WTC11 (cell line): ENCODE results near the gene KIAA2012. TPM values are rescaled to one million over a fixed set of nuclear protein-coding genes. Genes with fewer than 3 reads are reported as not detected.

Source experiments
- ATAC-seq: fragments of 200-7000 bp; cut with Tn5 transposase; 2 replicates; pipeline ENCODE4 v1.10.0; 2021; ENCODE audit warnings: mild to moderate bottlenecking, moderate library complexity
- CTCF ChIA-PET: fragments of 300-600 bp; sonication (Branson Sonifier 250); formaldehyde crosslinking; loops from one replicate; lab custom pipeline; 2021; ENCODE audit warnings: antibody characterized with exemption; lab: Charles Lee
- POLR2A ChIA-PET: fragments of 350-600 bp; sonication (Branson Sonifier 250); formaldehyde crosslinking; loops from one replicate; lab custom pipeline; 2021; ENCODE audit warnings: antibody characterized with exemption; lab: Charles Lee
- DNase-seq: peaks from one replicate; pipeline ENCODE4 v3.0.0; 2021; ENCODE audit warnings: low spot score
- H3K27ac Mint-ChIP-seq: 2 replicates; pipeline ENCODE4 v1.8.0; 2021; ENCODE audit warnings: mixed read lengths
- H3K27me3 Mint-ChIP-seq: 2 replicates; pipeline ENCODE4 v1.8.0; 2021; ENCODE audit warnings: low read depth, mild to moderate bottlenecking, moderate library complexity, mixed read lengths
- H3K36me3 Mint-ChIP-seq: 2 replicates; pipeline ENCODE4 v1.8.0; 2021; ENCODE audit warnings: mixed read lengths
- H3K4me1 Mint-ChIP-seq: 2 replicates; pipeline ENCODE4 v1.8.0; 2022; ENCODE audit warnings: mixed read lengths
- H3K4me3 Mint-ChIP-seq: 2 replicates; pipeline ENCODE4 v1.8.0; 2021; ENCODE audit warnings: mild to moderate bottlenecking, moderate library complexity, mixed read lengths
- H3K9me3 Mint-ChIP-seq: 2 replicates; pipeline ENCODE4 v1.8.0; 2021; ENCODE audit warnings: mixed read lengths
- E2F1 ChIP-seq: sonication (generic); formaldehyde crosslinking; IDR thresholded peaks from 2 replicates; pipeline ENCODE4 v1.8.0; 2022; ENCODE audit warnings: mild to moderate bottlenecking, missing genetic modification reagents
- ELF4 ChIP-seq: sonication (generic); formaldehyde crosslinking; IDR thresholded peaks from 2 replicates; pipeline ENCODE4 v1.8.1; 2022; ENCODE audit warnings: low read depth, mild to moderate bottlenecking, moderate library complexity, missing genetic modification reagents
- ESRRA ChIP-seq: sonication (generic); formaldehyde crosslinking; IDR thresholded peaks from 2 replicates; pipeline ENCODE4 v1.8.1; 2022; ENCODE audit warnings: mild to moderate bottlenecking, missing genetic modification reagents, borderline replicate concordance
- FOXP1 ChIP-seq: sonication (generic); formaldehyde crosslinking; IDR thresholded peaks from 2 replicates; pipeline ENCODE4 v1.8.0; 2022; ENCODE audit warnings: missing genetic modification reagents, mild to moderate bottlenecking, moderate library complexity, borderline replicate concordance
- GTF2I ChIP-seq: fragments of 250-450 bp; sonication (Bioruptor Pico); conservative IDR thresholded peaks from 2 replicates; pipeline ENCODE4 v1.4.0; 2021; ENCODE audit warnings: mild to moderate bottlenecking
- JUN ChIP-seq: sonication (generic); formaldehyde crosslinking; IDR thresholded peaks from 2 replicates; pipeline ENCODE4 v1.8.0; 2023; ENCODE audit warnings: mild to moderate bottlenecking, missing genetic modification reagents
- KAT7 ChIP-seq: sonication (generic); formaldehyde crosslinking; IDR thresholded peaks from 2 replicates; pipeline ENCODE4 v1.8.1; 2023; ENCODE audit warnings: missing genetic modification reagents, mild to moderate bottlenecking, borderline replicate concordance
- MXD4 ChIP-seq: fragments of 250-450 bp; sonication (Bioruptor Pico); IDR thresholded peaks from 2 replicates; pipeline ENCODE4 v1.8.0; 2021; ENCODE audit warnings: mild to moderate bottlenecking, moderate library complexity, borderline replicate concordance
- OVOL2 ChIP-seq: fragments of 250-450 bp; sonication (Bioruptor Pico); IDR thresholded peaks from 2 replicates; pipeline ENCODE4 v1.9.0; 2021; ENCODE audit warnings: mild to moderate bottlenecking, borderline replicate concordance
- TEAD4 ChIP-seq: sonication (generic); formaldehyde crosslinking; IDR thresholded peaks from 2 replicates; pipeline ENCODE4 v1.8.0; 2022; ENCODE audit warnings: mild to moderate bottlenecking, missing genetic modification reagents
- ZNF219 ChIP-seq: sonication (generic); formaldehyde crosslinking; IDR thresholded peaks from 2 replicates; pipeline ENCODE4 v1.8.0; 2023; ENCODE audit warnings: missing genetic modification reagents, mild to moderate bottlenecking, borderline replicate concordance
- ZNF423 ChIP-seq: fragments of 250-450 bp; sonication (Bioruptor Pico); IDR thresholded peaks from 2 replicates; pipeline ENCODE4 v2.1.2; 2022; ENCODE audit warnings: mild to moderate bottlenecking, moderate library complexity
- ZSCAN18 ChIP-seq: fragments of 250-450 bp; sonication (Bioruptor Pico); IDR thresholded peaks from 2 replicates; pipeline ENCODE4 v2.1.2; 2022; ENCODE audit warnings: mild to moderate bottlenecking, moderate library complexity
- total RNA-seq: library from RNA; stranded (reverse); gene quantifications from 3 replicates; pipeline ENCODE4 v1.2.3, GENCODE V29; 2021
- TF ChIP-seq, protein P1 (sequence below): fragments of 250-450 bp; sonication (Bioruptor Pico); IDR thresholded peaks from 2 replicates; pipeline ENCODE4 v1.9.0; 2021; ENCODE audit warnings: moderate library complexity, mild to moderate bottlenecking, inconsistent platforms, borderline replicate concordance
- TF ChIP-seq, protein P2 (sequence below): sonication (generic); formaldehyde crosslinking; IDR thresholded peaks from 2 replicates; pipeline ENCODE4 v1.8.1; 2022; ENCODE audit warnings: low read depth, mild to moderate bottlenecking, moderate library complexity, missing genetic modification reagents, borderline replicate concordance
- TF ChIP-seq, protein P3 (sequence below): sonication (generic); formaldehyde crosslinking; IDR thresholded peaks from 2 replicates; pipeline ENCODE4 v1.8.1; 2022; ENCODE audit warnings: mild to moderate bottlenecking, missing genetic modification reagents, moderate library complexity, borderline replicate concordance
- TF ChIP-seq, protein P4 (sequence below): fragments of 250-450 bp; sonication (Bioruptor Pico); IDR thresholded peaks from 2 replicates; pipeline ENCODE4 v1.8.0; 2021; ENCODE audit warnings: mild to moderate bottlenecking
- TF ChIP-seq, protein P5 (sequence below): sonication (generic); formaldehyde crosslinking; IDR thresholded peaks from 2 replicates; pipeline ENCODE4 v1.8.1; 2023; ENCODE audit warnings: mild to moderate bottlenecking, missing genetic modification reagents, moderate library complexity
- TF ChIP-seq, protein P6 (sequence below): fragments of 250-450 bp; sonication (Bioruptor Pico); IDR thresholded peaks from 2 replicates; pipeline ENCODE4 v1.9.0; 2021; ENCODE audit warnings: mild to moderate bottlenecking, borderline replicate concordance

KIAA2012 gene
- total RNA-seq, 1 experiment from 2014 or later = not detected

- TF ChIP-seq MXD4 (CRISPR knock-in tag) = no peak
- TF ChIP-seq FOXP1 (CRISPR knock-in tag) = no peak
- no peak for TF ChIP-seq ZSCAN18 (CRISPR knock-in tag)
- no peak for TF ChIP-seq E2F1 (CRISPR knock-in tag)
- TF ChIP-seq ZNF219 = no peak
- TF ChIP-seq, protein P1, sequence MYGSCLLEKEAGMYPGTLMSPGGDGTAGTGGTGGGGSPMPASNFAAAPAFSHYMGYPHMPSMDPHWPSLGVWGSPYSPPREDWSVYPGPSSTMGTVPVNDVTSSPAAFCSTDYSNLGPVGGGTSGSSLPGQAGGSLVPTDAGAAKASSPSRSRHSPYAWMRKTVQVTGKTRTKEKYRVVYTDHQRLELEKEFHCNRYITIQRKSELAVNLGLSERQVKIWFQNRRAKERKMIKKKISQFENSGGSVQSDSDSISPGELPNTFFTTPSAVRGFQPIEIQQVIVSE (CRISPR knock-in tag) = no peak
- TF ChIP-seq, protein P2, sequence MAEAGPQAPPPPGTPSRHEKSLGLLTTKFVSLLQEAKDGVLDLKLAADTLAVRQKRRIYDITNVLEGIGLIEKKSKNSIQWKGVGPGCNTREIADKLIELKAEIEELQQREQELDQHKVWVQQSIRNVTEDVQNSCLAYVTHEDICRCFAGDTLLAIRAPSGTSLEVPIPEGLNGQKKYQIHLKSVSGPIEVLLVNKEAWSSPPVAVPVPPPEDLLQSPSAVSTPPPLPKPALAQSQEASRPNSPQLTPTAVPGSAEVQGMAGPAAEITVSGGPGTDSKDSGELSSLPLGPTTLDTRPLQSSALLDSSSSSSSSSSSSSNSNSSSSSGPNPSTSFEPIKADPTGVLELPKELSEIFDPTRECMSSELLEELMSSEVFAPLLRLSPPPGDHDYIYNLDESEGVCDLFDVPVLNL (CRISPR knock-in tag) = no peak
- no peak for TF ChIP-seq ZNF423 (CRISPR knock-in tag)
Observed at GRCh38 chr2:202074324-202074723, 1.3 kb downstream of the KIAA2012 start (continued).

GRCh38 chr2:202079310-202079709, 6.3 kb downstream of the KIAA2012 start:
- ChIA-PET CTCF (interaction anchor here (0.5 kb wide), 1 partner anchor 85 kb away, joined by 5 read pairs; no protein-coding TSS in a partner anchor), POLR2A (no interaction called here)
- H3K36me3 Mint-ChIP-seq = peaks cover 7% of the 10 kb centered on the region
- peaks cover 4% of the 10 kb centered on the region for H3K27me3 Mint-ChIP-seq
- TF ChIP-seq ELF4 (CRISPR knock-in tag) = no peak
- TF ChIP-seq, protein P3, sequence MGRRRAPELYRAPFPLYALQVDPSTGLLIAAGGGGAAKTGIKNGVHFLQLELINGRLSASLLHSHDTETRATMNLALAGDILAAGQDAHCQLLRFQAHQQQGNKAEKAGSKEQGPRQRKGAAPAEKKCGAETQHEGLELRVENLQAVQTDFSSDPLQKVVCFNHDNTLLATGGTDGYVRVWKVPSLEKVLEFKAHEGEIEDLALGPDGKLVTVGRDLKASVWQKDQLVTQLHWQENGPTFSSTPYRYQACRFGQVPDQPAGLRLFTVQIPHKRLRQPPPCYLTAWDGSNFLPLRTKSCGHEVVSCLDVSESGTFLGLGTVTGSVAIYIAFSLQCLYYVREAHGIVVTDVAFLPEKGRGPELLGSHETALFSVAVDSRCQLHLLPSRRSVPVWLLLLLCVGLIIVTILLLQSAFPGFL (CRISPR knock-in tag) = no peak
- TF ChIP-seq MXD4 (CRISPR knock-in tag) = no peak
- TF ChIP-seq, protein P4, sequence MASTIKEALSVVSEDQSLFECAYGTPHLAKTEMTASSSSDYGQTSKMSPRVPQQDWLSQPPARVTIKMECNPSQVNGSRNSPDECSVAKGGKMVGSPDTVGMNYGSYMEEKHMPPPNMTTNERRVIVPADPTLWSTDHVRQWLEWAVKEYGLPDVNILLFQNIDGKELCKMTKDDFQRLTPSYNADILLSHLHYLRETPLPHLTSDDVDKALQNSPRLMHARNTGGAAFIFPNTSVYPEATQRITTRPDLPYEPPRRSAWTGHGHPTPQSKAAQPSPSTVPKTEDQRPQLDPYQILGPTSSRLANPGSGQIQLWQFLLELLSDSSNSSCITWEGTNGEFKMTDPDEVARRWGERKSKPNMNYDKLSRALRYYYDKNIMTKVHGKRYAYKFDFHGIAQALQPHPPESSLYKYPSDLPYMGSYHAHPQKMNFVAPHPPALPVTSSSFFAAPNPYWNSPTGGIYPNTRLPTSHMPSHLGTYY (CRISPR knock-in tag) = no peak
- TF ChIP-seq JUN (CRISPR knock-in tag) = no peak
- TF ChIP-seq KAT7 = no peak
- TF ChIP-seq, protein P5, sequence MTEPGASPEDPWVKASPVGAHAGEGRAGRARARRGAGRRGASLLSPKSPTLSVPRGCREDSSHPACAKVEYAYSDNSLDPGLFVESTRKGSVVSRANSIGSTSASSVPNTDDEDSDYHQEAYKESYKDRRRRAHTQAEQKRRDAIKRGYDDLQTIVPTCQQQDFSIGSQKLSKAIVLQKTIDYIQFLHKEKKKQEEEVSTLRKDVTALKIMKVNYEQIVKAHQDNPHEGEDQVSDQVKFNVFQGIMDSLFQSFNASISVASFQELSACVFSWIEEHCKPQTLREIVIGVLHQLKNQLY = no peak
- no peak for TF ChIP-seq GTF2I (CRISPR knock-in tag)
- TF ChIP-seq, protein P6, sequence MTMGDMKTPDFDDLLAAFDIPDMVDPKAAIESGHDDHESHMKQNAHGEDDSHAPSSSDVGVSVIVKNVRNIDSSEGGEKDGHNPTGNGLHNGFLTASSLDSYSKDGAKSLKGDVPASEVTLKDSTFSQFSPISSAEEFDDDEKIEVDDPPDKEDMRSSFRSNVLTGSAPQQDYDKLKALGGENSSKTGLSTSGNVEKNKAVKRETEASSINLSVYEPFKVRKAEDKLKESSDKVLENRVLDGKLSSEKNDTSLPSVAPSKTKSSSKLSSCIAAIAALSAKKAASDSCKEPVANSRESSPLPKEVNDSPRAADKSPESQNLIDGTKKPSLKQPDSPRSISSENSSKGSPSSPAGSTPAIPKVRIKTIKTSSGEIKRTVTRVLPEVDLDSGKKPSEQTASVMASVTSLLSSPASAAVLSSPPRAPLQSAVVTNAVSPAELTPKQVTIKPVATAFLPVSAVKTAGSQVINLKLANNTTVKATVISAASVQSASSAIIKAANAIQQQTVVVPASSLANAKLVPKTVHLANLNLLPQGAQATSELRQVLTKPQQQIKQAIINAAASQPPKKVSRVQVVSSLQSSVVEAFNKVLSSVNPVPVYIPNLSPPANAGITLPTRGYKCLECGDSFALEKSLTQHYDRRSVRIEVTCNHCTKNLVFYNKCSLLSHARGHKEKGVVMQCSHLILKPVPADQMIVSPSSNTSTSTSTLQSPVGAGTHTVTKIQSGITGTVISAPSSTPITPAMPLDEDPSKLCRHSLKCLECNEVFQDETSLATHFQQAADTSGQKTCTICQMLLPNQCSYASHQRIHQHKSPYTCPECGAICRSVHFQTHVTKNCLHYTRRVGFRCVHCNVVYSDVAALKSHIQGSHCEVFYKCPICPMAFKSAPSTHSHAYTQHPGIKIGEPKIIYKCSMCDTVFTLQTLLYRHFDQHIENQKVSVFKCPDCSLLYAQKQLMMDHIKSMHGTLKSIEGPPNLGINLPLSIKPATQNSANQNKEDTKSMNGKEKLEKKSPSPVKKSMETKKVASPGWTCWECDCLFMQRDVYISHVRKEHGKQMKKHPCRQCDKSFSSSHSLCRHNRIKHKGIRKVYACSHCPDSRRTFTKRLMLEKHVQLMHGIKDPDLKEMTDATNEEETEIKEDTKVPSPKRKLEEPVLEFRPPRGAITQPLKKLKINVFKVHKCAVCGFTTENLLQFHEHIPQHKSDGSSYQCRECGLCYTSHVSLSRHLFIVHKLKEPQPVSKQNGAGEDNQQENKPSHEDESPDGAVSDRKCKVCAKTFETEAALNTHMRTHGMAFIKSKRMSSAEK = no peak
- TF ChIP-seq OVOL2 (CRISPR knock-in tag) = no peak
- TF ChIP-seq ZNF219 = no peak
- TF ChIP-seq TEAD4 (CRISPR knock-in tag) = no peak
- TF ChIP-seq ESRRA (CRISPR knock-in tag) = no peak
- peaks cover 9% of the 10 kb centered on the region for H3K9me3 Mint-ChIP-seq
- ATAC-seq = no peak
- H3K4me1 Mint-ChIP-seq = peaks cover 17% of the 10 kb centered on the region
- no peak overlapping the region for H3K27ac Mint-ChIP-seq
- H3K4me3 Mint-ChIP-seq = no peak overlapping the region
- no peak for DNase-seq
